Activated CD8-positive, alpha-beta memory T cell treated with anti-CD3 and anti-CD28 coated beads, Interleukin-2, amount 50 U/mL, for 1 hour (primary cell): ENCODE measurements around the gene FKBP1A.

Experiments used
- DNase-seq: peaks from one replicate; pipeline ENCODE4 v3.0.0-alpha.2; 2020; ENCODE audit errors: extremely low read depth

The FKBP1A gene

GRCh38 chr20:1392693-1393506, at the start of gene FKBP1A:
Gene FKBP1A (minus strand): TSS chr20:1393054. CDS start chr20:1392998, 56 bp downstream.
- peak; percentile 64 for DNase-seq

GRCh38 chr20:1442304-1442703, 49.5 kb upstream of the FKBP1A start:
- no peak for DNase-seq

- DNase-seq, result no peak
Measured at GRCh38 chr20:1441133-1441532, 48.3 kb upstream of the FKBP1A start.

GRCh38 chr20:1440024-1440423, 47.2 kb upstream of the FKBP1A start:
- DNase-seq, result no peak

- no peak for DNase-seq
Measured at GRCh38 chr20:1438361-1438760, 45.5 kb upstream of the FKBP1A start.

GRCh38 chr20:1437235-1437904, 44.5 kb upstream of the FKBP1A start:
- DNase-seq, result peak; percentile 69

- DNase-seq, result no peak
Measured at GRCh38 chr20:1436263-1436662, 43.4 kb upstream of the FKBP1A start.

- DNase-seq, result no peak
Measured at GRCh38 chr20:1435337-1435699, 42.5 kb upstream of the FKBP1A start.

GRCh38 chr20:1434571-1435336, 41.9 kb upstream of the FKBP1A start:
- DNase-seq, result no peak

GRCh38 chr20:1431158-1431557, 38.3 kb upstream of the FKBP1A start:
- DNase-seq, result no peak

- no peak for DNase-seq
Measured at GRCh38 chr20:1430004-1430451, 37.2 kb upstream of the FKBP1A start.

- no peak for DNase-seq
Measured at GRCh38 chr20:1429143-1429728, 36.4 kb upstream of the FKBP1A start.

- DNase-seq, result no peak
Measured at GRCh38 chr20:1427457-1428054, 34.7 kb upstream of the FKBP1A start.

- no peak for DNase-seq
Measured at GRCh38 chr20:1426231-1426849, 33.5 kb upstream of the FKBP1A start.

GRCh38 chr20:1424336-1424735, 31.5 kb upstream of the FKBP1A start:
- DNase-seq, result no peak

- DNase-seq, result no peak
Measured at GRCh38 chr20:1423625-1424106, 30.8 kb upstream of the FKBP1A start.

- no peak for DNase-seq
Measured at GRCh38 chr20:1423206-1423605, 30.4 kb upstream of the FKBP1A start.

GRCh38 chr20:1422753-1423152, 29.9 kb upstream of the FKBP1A start:
- no peak for DNase-seq

GRCh38 chr20:1420066-1420465, 27.2 kb upstream of the FKBP1A start:
- DNase-seq, result no peak

GRCh38 chr20:1418350-1418749, 25.5 kb upstream of the FKBP1A start:
- DNase-seq, result no peak

GRCh38 chr20:1417790-1418189, 24.9 kb upstream of the FKBP1A start:
- no peak for DNase-seq
